ENCODE measurements around the gene AGFG2.
"Not testable (repeated sequence)": the region's sequence is repeated elsewhere in the genome, so short reads cannot be mapped to it uniquely, and the experiment has no call there.

The AGFG2 gene, protein sequence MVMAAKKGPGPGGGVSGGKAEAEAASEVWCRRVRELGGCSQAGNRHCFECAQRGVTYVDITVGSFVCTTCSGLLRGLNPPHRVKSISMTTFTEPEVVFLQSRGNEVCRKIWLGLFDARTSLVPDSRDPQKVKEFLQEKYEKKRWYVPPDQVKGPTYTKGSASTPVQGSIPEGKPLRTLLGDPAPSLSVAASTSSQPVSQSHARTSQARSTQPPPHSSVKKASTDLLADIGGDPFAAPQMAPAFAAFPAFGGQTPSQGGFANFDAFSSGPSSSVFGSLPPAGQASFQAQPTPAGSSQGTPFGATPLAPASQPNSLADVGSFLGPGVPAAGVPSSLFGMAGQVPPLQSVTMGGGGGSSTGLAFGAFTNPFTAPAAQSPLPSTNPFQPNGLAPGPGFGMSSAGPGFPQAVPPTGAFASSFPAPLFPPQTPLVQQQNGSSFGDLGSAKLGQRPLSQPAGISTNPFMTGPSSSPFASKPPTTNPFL

DNA sequence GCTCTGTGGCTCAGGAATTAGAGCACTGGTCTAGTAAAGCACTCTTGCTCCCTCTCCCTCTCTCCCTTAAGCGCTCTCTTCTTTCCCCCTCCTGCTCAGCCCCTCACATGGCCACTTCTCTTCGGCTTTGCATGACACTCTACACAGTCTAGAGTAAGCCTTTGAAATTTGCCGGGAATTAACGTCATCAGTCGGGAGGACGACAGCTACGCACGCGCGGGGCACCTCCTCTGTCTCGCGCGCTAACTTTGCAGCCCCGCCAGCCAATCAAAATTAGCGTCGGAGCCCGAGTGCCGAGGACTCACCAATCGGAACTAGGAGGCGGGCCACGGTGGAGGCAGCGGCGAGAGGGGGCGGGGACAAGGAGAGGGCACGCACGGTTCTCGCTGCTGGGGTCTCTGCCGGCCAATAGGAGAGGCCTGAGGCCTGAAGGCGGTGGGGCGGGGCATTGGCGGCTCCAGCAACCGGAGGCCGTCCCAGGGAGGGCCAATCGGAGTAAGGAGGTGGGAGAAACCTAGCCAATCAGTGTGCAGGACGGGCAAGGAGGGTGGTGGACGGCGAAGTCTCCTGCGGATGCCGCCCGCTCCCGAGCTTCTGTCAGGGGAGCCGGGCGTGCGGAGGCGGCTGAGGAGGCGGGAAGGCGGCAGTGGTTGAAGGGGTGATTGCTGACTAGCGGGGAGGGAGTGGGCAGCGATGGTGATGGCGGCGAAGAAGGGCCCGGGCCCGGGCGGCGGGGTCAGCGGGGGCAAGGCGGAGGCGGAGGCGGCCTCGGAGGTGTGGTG, at the start of gene AGFG2:
Gene AGFG2 (plus strand): TSS at position 550 of the 782 bp plus-strand sequence. CDS start 144 bp downstream, at position 694.
- DNase-seq = peak; percentile 98 to 99

DNA sequence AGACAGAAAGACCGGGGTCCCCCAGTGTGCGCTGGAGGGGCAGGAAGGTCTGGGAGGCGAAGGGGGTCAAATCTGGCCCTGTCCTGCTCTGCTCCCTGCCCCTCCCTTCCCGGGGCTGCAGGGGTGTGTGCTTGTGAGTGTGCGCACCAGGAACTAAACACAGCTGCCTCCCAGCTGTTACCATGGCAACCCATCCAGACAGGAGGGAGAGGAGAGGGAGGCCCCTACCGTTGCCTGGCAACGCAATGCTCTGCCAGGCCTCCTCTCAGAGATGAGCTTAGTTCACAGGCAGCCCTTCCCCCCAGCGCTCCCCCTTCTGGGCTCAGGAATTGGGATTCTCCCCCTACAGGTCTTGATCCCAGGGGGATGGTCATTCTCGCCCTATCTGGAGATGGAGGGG, 49.2 kb upstream of the AGFG2 start:
- DNase-seq = peak; percentile 93 to 97

DNA sequence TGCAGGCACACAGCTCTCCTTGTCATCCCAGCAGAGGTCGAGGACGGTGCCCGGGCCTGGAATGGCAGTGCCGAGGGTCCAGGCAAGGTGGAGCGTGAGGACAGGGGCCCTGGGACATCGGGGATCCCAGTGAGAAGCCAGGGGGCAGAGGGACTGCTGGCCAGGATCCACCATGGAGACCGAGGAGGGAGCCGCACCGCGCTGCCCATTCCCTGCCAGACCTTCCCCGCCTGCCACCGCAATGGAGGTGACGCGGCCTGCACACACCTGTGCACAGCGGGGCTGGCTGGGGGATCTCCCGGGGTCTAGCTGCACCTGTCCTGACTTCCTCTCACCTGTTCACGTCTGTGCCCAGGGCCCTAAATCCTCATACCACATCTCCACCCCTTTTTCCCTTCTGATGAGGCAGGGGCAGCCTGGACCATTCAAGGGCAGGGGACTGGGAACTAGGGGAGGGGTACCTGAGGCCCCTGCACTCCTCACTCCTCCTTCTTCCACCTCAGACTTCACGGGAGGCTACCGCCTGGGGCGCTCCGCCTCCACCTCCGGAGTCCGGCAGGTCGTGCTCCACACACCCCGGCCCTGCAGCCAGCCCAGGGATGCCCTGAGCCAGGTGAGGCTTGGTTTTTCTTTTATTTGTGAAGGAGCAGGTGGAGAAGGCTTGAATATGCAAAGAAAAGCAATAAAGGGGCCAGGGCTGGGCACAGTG, 48.4 kb upstream of the AGFG2 start:
- no peak for DNase-seq

DNA sequence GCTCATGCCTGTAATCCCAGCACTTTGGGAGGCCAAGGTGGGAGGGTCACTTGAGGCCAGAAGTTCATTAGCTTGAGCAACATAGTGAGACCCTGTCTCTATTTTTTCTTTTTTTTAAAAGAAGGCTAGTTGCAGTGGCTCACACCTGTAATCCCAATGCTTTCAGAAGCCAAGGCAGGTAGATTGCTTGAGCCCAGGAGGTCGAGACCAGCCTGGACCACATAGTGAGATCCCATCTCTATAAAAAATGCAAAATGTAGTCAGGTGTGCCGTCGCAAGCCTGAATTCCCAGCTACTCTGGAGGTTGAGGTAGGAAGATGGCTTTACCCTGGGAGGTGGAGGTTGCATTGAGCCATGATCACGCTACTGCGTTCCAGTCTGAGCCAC, 47.8 kb upstream of the AGFG2 start:
- no peak for DNase-seq

DNA sequence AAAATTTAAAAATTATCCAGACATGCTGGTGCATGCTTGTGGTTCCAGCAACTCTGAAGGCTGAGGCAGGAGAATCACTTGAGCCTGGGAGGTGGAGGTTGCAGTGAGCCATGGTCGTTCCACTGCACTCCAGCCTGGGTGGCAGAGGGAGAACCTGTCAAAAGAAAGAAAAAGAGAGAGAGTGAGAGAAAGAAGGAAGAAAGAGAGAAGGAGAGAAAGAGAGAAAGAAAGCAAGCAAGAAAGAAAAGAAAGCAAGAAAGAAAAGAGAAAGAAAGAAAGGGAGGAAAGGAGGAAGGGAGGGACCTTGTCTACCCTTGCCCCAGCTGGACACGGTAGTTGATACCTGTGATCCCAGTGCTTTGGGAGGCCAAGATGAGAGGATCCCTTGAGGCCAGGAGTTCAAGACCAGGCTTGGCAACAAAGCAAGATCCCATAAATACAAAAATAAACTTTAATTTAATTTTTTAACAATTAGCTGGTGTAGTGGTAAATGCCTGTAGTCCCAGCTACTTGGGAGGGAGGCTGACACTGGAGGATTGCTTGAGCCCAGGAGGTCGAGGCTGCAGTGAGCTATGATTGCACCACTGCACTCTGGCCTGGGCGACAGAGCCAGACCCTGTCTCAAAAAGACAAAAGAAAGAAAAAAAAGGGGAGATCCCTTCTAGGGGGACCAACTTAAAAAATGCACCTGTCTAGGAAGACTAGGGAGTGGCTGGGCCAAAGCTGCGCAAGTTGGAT, 46.1 kb upstream of the AGFG2 start:
- DNase-seq = no peak

DNA sequence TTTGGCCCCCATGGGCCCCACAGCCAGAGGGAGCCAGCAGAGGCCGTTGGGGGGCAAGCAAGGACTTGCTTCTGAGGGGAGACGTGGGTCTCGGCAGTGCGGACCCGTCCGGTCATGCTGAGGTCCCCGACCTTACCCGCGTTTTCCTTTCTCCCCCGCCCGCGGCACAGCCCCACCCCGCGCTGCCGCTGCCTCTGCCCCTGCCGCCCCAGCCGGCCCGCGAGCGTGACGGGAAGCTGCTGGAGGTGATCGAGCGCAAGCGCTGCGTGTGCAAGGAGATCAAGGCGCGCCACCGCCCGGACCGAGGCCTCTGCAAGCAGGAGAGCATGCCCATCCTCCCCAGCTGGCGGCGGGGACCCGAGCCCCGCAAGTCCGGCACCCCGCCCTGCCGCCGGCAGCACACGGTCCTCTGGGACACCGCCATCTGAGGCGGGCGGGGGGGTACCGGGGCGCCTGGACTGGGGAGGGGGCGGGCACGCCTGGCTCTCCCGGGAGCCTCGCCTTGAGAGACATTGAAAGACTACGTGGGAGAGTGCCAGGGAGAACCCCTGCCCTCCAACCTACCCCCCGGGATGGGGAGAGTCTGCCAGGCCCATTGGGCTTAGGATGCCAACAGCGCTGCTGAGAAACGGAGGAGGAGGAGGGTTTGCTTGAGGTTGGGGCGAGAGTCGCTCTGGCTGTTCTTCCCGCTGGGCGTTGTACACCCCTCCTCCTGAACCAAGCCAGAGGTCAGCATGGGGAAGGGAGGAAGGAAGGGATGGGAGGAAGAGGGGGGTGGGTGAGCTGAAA, 45.3 kb upstream of the AGFG2 start:
- no peak for DNase-seq

DNA sequence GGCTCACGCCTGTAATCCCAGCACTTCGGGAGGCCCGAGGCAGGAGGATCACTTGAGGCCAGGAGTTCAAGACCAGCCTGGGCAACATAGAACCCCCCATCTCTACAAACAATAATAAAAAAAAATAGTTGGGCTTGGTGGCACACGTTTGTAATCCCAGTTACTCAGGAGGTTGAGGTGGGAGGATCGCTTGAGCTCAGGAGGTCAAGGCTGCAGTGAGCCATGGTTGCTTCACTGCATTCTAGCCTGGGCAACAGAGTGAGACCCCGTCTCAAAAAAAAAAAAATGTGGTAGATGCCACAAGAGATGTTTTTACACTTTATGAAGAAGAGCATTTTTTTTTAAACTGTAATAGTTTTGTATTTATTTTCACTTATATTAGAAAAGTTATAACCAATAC, 42.5 kb upstream of the AGFG2 start:
- DNase-seq = no peak

DNA sequence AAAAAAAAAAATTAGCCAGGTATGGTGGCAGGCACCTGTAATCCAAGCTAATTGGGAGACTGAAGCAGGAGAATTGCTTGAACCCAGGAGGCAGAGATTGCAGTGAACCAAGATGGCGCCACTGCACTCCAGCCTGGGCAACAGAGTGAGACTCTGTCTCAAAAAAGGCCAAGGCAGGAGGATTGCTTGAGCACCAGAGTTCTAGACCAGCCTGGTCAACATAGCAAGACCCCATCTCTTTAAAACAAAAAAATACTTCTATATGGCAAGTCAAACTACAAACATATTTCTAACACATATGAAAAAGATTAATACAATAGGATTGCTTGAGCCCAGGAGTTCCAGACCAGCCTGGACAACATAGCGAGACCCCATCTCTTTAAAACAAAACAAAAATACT, 38.3 kb upstream of the AGFG2 start:
- not testable (repeated sequence) for DNase-seq

DNA sequence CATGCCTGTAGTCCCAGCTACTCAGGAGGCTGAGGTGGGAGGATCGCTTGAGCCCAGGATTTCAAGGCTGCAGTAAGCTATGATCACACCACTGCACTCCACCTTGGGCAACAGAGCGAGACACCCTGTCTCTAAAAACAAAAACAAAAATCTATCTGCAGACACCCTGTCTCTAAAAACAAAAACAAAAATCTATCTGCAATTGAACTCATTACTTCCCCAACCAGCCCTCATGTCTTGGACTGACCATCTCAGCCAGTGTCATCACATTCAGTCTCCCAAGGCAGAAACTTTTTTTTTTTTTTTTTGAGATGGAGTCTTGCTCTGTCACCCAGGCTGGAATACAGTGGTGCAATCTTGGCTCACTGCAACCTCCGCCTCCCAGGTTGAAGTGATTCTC, 35.0 kb upstream of the AGFG2 start:
- not testable (repeated sequence) for DNase-seq

DNA sequence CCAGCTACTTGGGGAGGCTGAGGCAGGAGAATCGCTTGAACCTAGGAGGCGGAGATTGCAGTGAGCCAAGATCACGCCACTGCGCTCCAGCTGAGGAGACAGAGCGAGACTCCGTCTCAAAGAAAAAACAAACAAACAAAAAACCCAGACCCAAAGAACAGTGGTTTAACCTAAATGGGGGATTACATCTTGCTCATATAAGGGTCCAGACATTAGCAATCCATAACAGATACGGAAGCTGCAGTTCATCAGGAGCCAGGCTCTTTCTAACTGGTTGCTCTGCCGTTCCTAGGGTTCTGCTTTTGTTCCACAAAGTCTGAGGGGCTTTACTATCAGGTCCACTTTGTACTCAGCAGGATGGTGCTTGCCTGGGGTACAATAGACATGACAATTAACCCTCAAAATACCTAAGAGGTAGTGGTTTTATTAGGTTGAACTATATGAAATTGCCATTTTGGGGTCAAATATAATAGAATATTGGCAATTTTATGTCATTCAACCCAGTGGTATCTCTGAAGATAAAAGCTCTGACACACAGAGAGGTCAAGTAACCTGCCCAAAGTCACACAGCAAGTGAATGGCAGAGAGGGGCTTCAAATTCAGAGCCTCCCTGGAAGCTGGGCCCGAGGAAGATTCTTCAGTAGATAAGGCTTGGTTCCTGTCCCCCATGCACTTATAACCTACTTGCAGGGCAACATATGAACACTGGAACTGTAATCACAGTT, 34.0 kb upstream of the AGFG2 start:
- no peak for DNase-seq

DNA sequence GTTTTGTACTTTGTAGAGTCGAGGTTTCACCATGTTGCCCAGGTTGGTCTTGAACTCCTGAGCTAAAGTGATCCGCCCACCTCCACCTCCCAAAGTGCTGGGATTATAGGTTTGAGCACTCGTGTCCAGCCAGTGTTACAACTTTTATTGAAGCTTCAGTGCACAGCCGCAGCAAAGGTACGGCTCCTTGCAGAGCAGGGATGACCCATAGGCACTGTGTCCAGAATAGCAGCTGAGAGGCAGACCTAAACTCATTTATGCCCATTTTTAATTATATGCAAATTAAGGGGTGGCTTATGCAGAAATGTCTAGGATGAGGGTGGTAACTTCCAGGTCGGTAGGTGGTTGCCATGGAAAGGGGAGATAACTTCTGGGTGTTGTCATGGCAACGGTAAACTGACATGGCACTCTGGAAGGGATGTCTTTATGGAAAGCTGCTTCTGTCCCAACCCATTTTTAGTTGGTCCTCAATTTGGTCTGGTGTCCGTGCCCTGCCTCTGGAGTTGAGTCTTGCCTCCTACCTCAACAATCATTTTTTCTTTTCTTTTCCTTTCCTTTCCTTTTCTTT, 32.6 kb upstream of the AGFG2 start:
- DNase-seq = no peak

DNA sequence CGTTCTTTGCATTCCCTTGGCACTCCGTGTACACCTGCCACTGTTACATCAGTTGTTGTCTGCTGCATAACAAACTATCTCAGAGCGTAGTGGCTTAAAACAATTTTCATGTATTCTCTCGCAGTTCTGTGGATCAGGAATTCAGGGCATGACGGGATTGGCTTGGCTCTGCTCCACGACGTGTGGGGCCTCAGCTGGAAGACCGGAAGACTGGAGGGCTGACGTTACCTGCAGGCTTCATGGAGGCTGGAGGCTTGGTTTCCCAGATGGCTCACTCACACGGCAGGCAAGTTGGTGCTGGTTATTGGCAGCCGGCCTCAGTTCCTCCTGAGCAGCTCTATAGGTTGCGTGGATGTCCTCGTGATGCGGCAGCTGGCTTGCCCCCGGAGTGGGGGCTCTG, 29.8 kb upstream of the AGFG2 start:
- peak; percentile 59 to 73 for DNase-seq

DNA sequence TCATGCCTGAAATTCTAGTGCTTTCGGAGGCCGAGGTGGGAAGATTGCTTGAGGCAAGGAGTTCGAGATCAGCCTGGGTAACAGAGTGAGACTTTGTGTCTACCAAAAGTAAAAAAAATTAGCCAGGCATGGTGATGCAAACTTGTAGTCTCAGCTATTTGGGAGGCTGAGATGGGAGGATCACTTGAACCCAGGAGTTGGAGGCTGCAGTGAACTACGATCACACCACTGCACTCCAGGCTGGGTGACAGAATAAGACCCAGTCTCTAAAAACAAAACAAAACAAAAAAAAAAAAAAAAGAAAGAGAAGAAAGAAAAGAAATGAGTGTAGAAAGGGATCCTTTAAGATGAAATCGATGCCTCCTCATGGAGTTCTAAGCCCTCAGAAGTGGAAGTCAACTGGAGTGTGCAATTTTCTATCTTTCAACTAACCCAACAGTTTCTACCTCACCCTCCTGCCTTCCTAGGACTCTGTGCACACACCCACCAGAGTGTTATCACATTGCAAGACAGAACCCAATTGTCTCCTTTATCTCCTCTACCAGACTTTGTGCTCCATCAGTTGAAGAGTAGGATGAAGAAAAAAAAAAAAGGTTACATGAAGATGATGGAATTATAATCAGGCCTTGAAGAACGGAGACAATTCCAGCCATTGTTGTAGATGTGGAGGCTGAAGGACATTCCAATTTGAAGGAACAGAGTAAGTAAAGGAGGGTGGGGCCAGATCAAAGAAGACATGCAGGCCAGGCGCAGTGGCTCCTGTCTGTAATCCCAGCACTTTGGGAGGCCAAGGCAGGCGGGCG, 28.4 kb upstream of the AGFG2 start:
- DNase-seq = no peak

DNA sequence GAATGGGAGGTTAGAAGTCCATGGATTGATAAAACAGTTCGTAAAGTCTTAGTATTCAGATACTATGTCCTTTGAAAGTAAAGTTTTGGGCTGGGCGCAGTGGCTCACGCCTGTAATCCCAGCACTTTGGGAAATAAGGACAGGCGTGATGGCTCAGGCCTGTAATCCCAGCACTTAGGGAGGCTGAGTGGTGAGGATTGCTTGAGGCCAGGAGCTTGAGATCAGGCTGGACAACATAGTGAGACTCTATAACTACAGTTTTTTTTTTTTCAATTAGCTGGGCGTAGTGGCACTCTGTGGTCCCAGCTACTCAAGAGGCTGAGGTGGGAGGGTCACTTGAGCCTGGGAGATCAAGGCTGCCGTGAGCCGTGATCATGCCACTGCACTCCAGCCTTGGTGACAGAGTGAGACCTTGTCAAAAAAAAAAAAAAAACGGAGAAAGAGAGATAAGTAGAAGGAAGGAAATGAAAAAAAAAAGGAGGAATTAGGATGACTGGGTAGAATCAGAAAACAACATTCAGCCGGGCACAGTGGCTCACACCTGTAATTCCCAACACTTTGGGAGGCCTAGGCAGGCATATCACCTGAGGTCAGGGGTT, 25.7 kb upstream of the AGFG2 start:
- DNase-seq = no peak

DNA sequence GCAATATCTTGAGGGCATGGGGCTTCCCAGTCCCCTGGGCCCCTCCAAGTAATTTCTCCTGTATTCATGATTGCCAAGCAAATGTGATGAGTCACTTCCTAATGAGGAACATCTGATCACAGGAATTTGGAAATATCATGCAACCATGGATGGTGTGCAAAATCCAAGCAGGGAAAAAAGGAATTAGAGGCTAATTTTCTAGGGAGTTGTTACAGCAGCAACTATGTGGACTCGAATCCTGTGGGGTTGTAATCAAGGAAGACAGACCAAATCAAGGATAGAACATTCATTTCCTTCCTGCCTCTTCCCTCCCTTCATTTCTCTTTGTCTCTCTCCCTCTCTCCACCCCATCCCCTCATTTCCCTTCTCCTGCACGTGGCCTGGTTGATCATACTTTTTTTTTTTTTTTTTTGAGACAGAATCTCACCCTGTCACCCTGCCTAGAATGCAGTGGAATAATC, 23.9 kb upstream of the AGFG2 start:
- DNase-seq = no peak

DNA sequence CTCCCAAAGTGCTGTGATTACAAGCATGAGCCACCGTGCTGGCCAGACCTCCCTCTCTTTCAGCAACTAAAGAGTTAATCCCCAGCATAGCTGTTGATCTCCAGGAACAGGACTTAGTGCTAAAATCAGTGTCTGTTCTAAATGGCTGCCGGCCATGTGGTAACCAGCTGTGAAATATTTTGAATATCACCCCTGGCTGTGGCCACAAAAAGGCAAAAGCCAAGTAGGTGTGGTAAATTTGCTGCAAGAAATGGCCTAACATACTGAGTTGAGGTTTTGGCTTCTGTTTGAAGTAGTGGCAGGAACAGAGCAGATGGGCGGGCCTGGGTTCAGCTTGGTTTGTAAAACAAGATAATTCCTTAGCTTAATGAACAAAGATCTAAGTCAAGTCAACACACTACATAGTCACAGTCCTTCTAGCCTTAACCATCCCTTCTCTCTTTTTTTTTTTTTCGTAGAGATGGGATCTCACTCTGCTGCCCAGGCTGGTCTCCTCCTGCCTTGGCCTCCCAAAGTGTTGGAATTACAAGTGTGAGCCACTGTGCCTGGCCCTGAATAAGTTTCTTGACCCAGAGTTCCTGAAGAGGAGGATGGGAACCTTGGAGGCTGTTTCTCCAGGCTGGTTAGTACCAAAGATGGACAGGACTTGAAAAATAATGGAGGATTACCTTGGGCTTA, 22.7 kb upstream of the AGFG2 start:
- DNase-seq = no peak

DNA sequence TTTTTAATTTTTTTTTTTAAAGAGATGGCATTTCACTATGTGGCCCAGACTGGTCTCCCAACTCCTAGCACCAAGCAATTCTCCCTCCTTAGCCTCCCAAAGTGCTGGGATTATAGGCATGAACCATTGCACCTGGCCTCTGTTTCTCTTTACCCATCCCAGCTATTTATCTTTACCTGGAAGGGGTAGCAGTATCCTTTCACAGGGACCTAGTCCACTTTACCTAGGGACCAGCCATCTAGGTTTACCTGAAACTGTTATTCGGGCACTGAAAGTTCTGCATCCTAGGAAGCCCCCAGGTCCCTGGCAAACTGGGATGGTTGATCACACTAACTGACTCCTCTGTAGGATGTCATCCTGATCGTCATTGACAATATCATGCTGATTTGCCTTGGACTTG, 21.7 kb upstream of the AGFG2 start:
- no peak for DNase-seq

DNA sequence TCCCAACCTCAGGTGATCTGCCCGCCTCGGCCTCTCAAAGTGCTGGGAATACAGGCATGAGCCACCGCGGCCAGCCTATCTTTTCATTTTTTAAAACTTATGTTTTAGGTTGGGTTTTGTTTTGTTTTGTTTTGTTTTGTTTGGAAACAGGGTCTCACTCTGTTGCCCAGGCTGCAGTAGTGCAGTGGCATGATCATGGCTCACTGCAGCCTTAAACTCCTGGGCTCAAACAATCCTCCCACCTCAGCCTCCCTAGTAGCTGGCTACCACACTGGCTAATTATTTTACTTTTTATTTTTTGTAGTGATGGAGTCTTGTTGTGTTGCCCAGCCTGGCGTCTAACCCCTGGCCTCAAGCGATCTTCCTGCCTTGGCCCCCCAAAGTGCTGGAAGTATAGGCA, 19.4 kb upstream of the AGFG2 start:
- DNase-seq = no peak

DNA sequence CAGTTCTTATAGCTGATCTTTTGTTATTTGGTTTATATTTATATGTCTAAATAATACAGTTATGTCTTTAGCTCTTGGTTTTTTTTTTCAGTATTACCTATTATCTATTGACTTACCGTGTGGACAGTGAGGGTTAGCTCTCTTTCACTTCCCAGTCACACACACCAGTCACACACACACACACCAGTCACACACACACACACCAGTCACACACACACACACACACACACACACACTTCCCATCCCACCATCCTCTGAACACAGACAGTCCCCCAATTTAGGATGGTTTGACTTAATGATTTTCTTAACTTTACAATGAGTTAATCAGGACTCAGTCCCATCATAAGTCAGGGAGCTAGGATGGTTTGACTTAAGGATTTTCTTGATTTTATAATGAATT, 18.9 kb upstream of the AGFG2 start:
- no peak for DNase-seq

All from SHP77 (cell line).